OCI-LY1 (cell line): ENCODE measurements around the gene RASGEF1C.

Source experiments
- EZH2 ChIP-seq: fragments of 200-600 bp; sonication (generic), shearing (Covaris generic); IDR thresholded peaks from 2 replicates; pipeline ENCODE4 v1.8.0; 2017; ENCODE audit warnings: borderline replicate concordance, mixed run types, mild to moderate bottlenecking, antibody characterized with exemption, low read length, moderate library complexity, mixed read lengths
- TF ChIP-seq, protein P1 (sequence below): fragments of 200-600 bp; sonication (generic), shearing (Covaris generic); IDR thresholded peaks from 2 replicates; pipeline ENCODE4 v1.5.1; 2017; ENCODE audit warnings: mild to moderate bottlenecking, antibody characterized with exemption, low read length, moderate library complexity, mixed read lengths

DNA sequence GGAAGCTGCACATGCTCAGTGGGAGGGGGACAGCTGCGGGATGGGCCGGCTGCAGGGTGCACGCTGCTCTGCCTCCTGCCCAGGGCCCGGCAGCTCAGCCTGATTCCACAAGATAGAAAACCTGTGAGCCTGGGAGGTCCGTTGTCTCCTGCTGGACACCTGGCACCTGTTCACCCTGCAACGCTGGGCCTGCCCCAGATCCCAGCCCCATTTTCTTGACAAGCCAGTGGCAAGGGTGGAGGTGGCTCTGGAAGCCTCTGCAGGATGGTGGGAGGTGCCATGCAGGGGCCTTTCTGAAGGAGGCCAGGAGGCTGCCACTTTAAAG, 69.3 kb downstream of the RASGEF1C start:
- TF ChIP-seq, protein P1, sequence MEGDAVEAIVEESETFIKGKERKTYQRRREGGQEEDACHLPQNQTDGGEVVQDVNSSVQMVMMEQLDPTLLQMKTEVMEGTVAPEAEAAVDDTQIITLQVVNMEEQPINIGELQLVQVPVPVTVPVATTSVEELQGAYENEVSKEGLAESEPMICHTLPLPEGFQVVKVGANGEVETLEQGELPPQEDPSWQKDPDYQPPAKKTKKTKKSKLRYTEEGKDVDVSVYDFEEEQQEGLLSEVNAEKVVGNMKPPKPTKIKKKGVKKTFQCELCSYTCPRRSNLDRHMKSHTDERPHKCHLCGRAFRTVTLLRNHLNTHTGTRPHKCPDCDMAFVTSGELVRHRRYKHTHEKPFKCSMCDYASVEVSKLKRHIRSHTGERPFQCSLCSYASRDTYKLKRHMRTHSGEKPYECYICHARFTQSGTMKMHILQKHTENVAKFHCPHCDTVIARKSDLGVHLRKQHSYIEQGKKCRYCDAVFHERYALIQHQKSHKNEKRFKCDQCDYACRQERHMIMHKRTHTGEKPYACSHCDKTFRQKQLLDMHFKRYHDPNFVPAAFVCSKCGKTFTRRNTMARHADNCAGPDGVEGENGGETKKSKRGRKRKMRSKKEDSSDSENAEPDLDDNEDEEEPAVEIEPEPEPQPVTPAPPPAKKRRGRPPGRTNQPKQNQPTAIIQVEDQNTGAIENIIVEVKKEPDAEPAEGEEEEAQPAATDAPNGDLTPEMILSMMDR: no peak
- TF ChIP-seq EZH2: no peak
